Suprapubic skin (tissue), 3 donors: ENCODE measurements around the gene PLEKHA3.

Source experiments
- EP300 ChIP-seq: sonication (generic); formaldehyde crosslinking; IDR thresholded peaks from one replicate; pipeline ENCODE4 v1.6.1; 2017; ENCODE audit warnings: antibody characterized with exemption
- POLR2A ChIP-seq, 2 donors: fragments of 450-650 bp; IDR thresholded peaks; one replicate each; pipeline ENCODE4 v1.6.1; 2017; ENCODE audit warnings: antibody characterized with exemption in 2 of 2, mild to moderate bottlenecking in 2 of 2, moderate library complexity in 2 of 2
- TF ChIP-seq, protein P1 (sequence below), 2 donors: fragments of 200-600 bp in 1 of 2; fragments of 450-650 bp in 1 of 2; sonication (generic) in 1 of 2; IDR thresholded peaks; one replicate each; pipeline ENCODE4 v1.5.1; 2016 to 2019; ENCODE audit warnings: antibody characterized with exemption in 2 of 2, mild to moderate bottlenecking in 1 of 2, moderate library complexity in 1 of 2

- TF ChIP-seq, protein P1, sequence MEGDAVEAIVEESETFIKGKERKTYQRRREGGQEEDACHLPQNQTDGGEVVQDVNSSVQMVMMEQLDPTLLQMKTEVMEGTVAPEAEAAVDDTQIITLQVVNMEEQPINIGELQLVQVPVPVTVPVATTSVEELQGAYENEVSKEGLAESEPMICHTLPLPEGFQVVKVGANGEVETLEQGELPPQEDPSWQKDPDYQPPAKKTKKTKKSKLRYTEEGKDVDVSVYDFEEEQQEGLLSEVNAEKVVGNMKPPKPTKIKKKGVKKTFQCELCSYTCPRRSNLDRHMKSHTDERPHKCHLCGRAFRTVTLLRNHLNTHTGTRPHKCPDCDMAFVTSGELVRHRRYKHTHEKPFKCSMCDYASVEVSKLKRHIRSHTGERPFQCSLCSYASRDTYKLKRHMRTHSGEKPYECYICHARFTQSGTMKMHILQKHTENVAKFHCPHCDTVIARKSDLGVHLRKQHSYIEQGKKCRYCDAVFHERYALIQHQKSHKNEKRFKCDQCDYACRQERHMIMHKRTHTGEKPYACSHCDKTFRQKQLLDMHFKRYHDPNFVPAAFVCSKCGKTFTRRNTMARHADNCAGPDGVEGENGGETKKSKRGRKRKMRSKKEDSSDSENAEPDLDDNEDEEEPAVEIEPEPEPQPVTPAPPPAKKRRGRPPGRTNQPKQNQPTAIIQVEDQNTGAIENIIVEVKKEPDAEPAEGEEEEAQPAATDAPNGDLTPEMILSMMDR (IDR thresholded peaks at IDR 0.05): no peak
- TF ChIP-seq EP300 (no peak), POLR2A (IDR thresholded peaks at IDR 0.05) (no peak)
Observed at GRCh38 chr2:178521304-178522150, 41.3 kb downstream of the PLEKHA3 start.
